Mesenteric fat pad (tissue), 1 donor: ENCODE results near the gene RABGAP1L. TPM values are rescaled to one million over a fixed set of nuclear protein-coding genes. Genes with fewer than 3 reads are reported as not detected.
"Not testable (repeated sequence)": the region's sequence is repeated elsewhere in the genome, so short reads cannot be mapped to it uniquely, and the experiment has no call there.

Source experiments
- DNase-seq: peaks from one replicate; pipeline ENCODE4 v3.0.0-alpha.2; 2020; ENCODE audit warnings: low spot score
- total RNA-seq: library from RNA; stranded (reverse); fragmentation: NEBNext Ultra II Directional; extraction: Animal tissue kit (Norgen Biotek cat#: 25700); gene quantifications from one replicate; pipeline ENCODE4 v1.2.1, GENCODE V29; 2021
- donor health status: DM: yes; HTN: yes; CAD: no.

RABGAP1L gene
- total RNA-seq, 1 donor from 2014 or later, result 38.0 TPM

DNA sequence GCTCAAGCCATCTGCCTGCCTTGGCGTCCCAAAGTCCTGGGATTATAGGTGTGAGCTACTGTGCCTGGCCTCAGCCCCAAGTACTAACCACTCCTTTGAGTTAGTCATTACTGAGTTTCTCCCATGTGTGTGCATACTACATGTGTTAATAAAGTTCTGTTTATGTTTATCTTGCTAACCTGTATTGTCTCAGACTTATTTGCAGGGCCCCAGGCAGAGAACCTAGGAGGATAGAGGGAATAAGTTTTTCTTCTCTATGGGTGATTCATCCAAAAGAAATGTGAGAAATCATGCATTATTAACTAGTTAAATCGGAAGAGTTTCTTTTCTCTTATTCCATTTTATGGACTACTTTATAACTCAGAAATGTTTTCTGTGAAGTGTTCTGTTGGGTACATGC, 636.5 kb downstream of the RABGAP1L start:
- no peak for DNase-seq

DNA sequence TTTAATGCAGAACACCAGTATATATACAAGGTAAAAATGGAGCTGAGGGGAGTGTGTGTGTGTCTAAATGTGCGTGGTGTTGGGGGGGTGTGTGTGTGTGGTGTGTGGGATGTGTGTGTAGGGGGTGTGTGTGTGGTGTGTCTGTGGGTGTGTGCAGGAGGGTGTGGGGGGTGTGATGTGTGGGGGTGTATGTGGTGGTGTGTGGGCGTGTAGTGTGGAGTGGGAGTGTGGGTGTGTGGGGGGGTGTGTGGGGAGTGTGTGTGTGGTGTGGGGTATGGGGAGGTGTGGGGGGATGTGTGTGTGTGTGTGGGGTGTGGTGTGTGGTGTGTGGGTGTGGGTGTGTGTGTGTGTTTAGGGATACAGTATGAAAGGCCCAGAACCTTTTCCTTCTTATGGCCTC, 638.1 kb downstream of the RABGAP1L start:
- DNase-seq, result no peak

DNA sequence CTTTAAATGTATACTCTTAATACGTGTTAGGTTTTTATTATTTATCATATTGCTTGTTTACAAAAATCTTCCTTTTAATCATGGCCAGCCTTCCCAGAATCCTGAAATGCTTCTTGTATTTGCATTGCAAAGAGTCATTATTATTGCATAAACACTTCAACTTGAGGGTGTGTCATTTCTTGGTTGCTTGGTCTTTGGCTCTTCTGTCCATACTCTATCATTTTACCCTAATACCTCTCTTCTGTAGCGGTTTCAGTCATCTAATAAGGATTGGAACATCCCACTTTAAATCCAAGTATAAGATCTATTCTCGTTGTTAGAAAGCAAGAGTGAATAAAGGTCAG, 639.8 kb downstream of the RABGAP1L start:
- no peak for DNase-seq

DNA sequence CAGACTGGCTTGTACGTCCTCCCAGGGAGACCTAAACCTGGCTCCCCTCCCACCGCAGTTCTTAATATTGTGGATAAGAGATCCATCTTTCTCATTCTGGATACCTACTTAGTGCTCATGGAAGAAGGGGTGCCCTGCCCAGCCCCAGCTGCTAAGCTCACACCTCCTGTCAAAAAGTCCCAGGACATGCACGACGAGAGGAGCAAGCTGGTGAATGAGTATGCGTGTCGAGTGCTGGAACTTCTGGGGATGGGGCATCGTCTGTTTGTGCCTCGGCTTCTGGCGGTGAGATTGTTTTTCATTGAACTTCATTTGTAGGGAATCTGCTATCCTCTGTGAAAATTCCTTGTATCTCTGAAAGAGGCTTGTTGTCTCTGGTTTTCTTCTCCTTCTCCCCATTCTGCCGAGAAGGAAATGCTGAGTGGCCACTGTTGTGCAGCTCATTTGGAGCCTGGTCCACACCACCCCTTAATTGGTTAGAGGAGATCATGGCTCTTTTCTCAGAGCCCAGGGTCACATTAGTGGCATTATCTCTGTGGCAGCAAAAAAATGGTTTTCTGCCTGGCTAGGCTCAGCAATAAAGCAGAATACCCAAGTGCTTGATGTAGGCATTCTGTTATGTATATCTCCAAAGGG, 641.0 kb downstream of the RABGAP1L start:
- DNase-seq, result no peak

DNA sequence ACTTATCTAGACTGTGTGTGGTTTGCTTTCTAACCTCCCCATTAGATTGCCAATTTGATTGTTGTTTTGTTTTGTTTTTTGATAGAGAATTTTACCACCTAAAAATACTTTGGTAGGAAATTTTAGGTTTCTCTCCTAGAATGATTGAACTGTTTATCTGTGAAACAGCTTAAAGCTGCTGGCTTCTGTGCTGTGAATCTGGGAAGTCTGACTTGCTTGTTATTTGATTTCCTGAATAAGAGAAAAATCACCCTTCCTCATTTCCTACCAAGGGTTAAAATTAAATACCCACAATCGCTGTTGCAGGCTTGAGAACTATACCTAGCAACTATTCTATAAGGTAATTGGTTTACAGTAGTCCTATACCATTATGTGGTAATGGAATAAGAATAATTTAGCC, 641.6 kb downstream of the RABGAP1L start:
- no peak for DNase-seq

DNA sequence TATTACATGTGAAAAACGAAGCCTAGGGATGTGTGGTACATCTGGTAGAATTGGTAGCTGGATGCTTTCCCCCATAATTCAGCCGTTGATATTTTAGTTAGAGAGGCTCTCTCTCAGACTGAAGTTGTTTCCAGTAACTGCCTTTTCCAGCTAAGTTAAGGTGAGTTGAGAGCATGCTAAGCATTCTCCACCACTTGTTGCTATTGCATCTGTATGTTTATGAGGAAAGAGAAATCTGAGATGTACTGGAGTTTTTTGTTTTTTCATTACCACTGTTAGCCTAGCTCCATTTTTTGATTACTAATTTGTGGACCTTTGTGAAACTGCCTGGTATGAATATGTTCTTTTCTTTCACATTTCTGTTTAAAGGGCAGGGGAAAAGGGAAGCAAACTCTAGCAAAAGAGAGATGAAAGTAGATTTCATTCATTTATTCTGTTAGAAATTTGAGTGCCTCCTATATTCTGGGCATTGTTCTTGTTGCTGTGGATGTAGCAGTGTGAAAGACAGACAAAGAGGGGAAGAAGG, 650.5 kb downstream of the RABGAP1L start:
- no peak for DNase-seq

DNA sequence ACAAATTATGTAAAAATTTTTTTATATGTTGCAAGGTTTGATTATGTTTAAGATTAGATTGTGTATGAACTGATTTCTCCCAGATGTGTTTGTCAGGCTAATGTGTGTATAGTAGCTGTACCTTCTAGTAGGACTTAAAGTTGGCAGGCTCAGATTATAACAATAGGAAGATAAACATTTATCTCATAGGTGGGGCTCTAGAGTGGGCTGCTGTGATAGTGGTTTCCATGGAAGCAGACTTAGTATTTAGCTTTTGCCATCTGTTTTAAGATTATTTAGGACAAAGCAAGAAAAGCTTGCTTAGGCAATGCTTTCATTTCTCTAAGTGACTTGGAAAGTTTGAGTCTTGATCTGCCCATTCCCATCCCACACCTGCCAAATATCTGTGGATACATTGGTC, 652.7 kb downstream of the RABGAP1L start:
- DNase-seq, result no peak

DNA sequence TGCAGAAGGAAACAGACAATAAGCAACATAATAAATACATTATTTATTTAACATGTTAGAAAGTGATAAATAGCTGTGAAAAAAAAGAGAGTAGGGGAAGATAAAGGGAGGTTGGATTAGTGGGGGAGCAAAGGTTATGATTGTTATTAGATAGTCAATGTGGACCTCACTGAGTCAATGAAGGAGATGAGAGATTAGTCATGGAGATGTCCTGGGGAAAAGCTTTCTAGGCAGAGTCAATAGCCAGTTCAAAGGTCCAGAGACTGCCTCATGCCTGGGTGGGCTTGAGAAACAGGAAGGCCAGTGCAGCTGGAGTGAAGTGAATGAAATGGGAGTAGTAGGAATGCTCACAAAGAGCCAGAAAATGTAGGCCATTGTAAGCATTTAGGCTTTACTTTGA, 653.3 kb downstream of the RABGAP1L start:
- DNase-seq, result no peak

DNA sequence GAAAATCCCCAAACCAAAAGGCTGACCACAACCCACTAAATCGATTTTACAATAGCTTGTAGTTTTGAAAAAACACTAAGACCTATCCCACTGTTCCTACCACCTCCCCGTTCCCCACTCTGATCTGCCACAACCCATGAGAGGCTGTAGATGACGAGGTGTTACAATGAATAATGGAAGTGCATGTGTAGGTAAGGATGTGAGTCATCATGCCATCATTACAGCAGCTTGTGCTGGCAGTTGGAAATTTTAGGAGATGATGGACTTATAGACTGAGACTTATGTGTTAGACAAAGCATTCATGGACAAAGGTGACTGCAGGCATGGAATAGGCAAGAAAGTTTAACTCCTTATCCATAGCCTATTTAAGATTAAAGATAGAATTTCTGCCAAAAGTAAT, 655.7 kb downstream of the RABGAP1L start:
- DNase-seq, result no peak

DNA sequence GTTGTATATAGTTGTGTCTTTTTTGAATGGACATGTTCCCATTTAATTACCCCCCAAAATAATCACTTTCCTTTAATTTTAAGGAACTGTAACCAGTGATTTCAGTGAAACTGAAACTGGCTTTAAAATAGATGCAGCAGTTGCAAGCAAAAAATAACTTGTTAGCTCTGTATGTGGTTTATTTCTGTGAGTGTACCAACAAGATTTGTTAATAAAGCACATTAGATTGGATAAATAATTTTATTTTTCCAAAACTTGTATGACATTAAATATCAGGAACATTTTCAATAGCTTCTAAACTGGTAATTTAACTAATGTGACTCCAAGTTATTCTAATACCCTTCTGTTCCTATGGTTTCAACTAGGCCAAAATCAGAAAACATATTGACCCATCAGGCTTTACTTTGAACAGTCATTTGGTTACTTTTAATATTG, 656.2 kb downstream of the RABGAP1L start:
- DNase-seq, result no peak

DNA sequence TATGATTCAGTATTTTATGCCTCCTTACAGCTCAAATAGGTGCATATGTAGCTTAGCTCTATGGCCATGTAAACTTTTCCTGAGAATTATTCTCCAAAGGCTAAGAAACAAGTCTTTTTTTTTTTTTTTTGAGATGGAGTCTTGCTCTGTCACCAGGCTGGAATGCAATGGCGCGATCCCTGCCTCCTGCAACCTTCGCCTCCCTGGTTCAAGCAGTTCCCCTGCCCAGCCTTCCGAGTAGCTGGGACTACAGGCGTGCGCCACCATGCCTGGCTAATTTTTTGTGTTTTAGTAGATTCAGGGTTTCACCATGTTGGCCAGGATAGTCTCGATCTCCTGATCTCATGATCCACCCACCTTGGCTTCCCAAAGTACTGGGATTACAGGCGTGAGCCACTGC, 657.3 kb downstream of the RABGAP1L start:
- not testable (repeated sequence) for DNase-seq

DNA sequence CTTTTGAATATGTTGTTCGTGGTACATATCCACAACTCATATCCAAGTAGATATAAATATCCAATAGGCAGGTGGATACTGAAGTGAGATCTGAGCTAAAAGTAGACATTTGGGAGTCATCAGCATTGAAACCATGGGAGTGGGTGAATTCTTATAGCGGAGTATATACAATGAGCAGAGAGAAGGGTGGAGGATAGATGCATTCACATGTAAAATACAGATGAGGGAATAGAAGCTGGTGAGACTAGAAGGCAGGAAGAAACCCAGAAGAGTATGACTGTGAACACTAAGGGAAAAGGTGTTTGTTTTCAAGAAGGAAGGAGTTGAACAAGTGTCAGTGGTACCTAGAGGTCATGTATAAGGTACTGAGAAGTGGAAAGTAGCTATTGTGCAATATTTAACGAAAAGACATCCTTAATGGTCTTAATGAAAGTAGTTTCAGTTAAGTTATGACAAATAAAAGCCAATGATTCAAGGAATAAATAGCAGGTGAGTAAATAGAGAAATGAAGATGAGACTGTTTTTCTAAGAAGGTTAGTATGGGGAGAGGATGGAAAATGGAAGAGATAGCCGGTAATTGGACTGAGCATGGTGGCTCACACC, 658.8 kb downstream of the RABGAP1L start:
- DNase-seq, result no peak

DNA sequence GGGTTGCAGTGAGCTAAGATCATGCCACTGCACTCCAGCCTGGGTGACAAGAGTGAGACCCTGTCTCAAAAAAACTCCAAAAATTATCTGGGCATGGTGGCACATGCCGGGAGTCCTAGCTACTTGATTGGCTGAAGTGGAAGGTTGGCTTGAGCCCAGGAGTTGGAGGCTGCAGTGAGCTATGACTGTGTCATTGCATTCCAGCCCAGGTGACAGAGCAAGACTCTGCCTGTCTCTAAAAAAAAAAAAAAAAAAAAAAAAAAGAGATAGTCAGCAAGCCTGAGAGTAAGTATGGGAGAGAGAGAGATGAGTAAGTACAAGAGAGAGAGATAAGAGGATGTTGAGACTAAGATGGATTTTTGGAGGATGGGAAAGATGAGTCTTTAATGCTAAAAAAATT, 659.6 kb downstream of the RABGAP1L start:
- DNase-seq, result no peak

DNA sequence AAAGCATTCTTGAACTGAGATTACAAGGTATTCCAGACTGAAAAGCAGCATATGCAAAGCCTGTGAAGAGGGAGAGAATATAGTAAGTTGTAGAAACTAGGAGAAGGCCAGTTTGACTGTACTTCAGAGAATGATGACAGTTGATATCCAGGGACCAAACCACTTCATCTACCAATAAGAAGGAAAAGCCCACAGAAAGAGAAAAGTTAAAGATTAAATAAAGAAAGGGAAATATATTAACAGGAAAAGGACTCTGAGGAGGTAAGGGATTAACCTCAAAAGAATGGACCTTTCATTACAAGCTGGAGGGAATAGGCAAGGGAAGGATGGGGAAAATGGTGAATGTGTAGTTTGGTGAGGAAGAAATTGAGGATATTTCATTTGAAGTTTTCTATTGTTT, 660.3 kb downstream of the RABGAP1L start:
- no peak for DNase-seq

DNA sequence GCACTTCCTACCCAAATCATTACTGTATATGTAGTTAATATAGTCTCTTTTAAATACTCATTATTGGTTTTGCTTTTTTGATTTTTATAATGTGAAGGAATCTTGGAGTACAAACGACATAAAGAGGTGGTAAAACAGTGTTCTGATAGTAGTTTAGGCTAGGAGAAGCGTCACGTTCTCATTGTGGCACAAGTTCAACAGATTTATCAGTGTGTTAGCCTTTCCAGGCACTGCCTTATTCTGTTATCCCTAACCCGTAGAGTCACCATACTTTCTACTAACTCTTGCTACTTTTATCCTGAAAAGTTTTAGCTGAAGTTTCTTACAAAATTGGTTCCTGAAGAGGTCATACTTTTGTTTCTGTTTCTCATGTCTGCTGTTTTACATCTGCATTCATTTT, 665.8 kb downstream of the RABGAP1L start:
- no peak for DNase-seq

DNA sequence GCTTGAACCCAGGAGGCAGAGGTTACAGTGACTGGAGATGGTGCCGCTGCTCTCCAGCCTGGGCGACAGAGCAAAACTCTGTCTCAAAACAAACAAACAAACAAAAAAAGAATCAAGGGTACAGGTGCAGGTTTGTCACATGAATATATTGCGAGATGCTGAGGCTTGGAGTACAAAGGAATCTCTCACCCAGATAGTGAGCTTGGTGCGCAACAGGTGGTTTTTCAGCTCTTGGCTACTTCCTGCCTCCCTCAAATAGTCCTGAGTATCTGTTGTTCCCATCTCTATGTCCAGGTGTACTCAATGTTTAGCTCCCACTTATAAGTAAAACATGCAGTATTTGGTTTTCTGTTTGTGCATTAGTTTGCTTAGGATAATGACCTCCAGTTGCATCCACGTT, 666.5 kb downstream of the RABGAP1L start:
- no peak for DNase-seq

DNA sequence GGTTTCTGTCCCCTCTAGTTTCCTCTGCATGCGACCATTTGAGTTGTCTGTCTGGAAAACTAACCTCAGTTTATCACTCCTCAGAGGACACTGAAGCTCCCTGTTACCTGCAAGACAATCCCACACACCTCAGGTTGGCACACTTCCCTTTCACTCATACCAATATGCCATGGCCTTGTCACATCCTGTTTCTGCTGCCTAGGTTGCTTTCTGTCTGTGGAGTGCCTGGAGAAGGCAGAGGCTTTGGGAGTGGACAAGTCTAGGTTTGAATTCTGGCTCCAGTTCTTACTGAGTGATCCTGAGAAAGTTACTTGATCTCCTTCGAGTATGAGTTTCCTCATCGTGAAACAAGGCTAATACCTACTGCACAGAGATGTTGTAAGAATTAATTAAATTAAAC, 668.9 kb downstream of the RABGAP1L start:
- no peak for DNase-seq

DNA sequence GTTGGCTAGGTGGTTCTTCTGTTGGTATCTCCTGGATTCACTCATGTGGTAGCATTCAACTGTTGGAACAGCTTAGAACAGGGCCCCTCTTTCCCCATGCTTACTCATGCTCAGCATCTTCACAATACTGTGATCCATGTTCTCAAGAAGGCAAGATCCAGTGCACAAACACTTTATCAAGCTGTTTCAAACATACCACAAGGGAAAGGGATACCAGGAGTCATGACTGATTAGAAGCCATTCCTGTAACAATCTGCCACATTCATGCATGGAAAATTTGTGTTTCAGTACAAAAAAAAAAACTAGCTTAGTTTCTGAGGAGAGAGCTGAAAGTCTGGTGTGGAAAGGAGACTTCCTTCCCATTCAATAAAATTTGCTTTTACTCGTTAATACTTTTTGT, 670.7 kb downstream of the RABGAP1L start:
- DNase-seq, result no peak

DNA sequence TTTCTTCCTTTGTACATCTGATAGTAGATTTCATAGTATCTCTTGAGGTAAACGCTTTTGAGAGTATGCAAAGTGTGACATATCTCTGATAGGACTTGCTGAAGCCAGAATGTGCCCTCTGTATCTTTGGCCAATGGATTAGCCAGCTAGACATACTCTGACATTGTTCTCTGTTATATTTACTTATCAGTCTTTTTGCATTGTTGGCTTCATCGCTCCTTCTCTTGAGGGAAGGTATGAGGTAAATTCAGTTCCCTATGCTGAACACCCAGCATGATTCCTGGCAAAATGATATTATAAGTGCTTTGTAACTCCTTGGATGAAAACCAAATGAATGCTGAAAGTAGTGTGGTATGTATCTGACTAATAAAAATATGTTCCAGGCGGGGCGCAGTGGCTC, 677.2 kb downstream of the RABGAP1L start:
- DNase-seq, result no peak

DNA sequence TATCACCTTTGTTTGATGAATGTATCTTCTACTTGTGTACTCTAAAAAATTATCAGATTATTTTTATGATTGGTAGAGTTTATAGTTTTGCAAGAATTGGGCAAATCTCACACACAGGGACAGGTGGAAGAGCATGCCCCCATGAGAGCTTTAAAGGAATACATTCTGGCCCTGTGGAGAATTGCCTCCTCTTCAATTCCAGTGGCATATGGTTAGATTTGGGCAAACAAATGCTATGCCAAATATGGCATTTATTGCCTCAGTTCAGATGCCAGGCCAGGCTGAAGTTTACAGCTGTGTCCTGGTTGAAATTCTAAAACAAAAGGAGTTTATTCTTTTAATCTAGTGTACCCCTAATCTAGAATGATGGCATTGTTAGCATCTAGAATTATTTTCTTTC, 678.1 kb downstream of the RABGAP1L start:
- no peak for DNase-seq

DNA sequence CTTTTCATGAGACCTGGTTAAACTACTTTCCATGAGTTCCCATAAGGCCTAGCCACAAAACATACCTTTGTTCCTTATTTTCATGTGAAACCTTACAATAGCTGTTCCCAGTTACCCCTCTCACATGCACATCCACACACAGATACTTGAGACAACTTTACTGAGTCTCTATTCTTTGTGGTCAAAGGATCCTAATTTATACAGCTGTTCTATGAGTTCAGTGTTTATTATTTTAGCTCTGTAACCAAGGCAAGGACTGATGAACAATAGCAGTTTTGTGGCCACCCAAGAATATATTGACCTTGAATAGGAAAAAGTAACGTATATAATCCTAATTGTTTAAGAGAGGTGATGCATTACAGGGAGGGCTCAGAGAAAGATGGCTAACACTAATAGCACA, 679.9 kb downstream of the RABGAP1L start:
- no peak for DNase-seq

DNA sequence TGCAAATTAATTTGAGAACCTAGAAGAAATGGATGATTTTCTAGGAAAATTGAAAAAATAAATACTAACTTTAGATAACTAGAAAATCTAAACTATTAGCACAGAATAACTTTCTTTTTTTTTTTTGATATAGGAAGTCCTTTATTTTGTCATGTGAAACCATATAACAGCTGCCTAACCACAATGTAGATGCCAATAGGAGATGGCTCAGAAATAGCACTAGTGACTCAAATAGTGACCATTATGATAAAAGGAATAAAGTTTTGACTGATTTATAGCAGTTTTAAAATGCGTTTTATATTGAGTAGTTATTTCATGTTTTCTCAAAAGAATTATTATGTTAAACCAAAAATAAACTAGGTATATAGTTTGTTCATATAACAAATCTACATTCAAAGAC, 682.4 kb downstream of the RABGAP1L start:
- DNase-seq, result no peak
